Stomach (tissue), 4 donors: ENCODE data around the gene SPAG16.

Source experiments
- CTCF ChIP-seq, 7 experiments: fragments of 450-650 bp in 4 of 7; fragments of 200-600 bp in 3 of 7; sonication (generic) in 3 of 7; IDR thresholded peaks; one replicate each; pipeline ENCODE4 v1.5.1; 2016 to 2019; ENCODE audit warnings: antibody characterized with exemption in 7 of 7, control low read depth in 2 of 7, mild to moderate bottlenecking in 1 of 7
- EP300 ChIP-seq: sonication (generic); formaldehyde crosslinking; IDR thresholded peaks from one replicate; pipeline ENCODE4 v1.6.1; 2017; ENCODE audit warnings: antibody characterized with exemption
- POLR2A ChIP-seq, 4 donors: fragments of 450-650 bp; IDR thresholded peaks; one replicate each; pipeline ENCODE4 v1.6.1; 2016; ENCODE audit warnings: antibody characterized with exemption in 4 of 4, control low read depth in 2 of 4, mild to moderate bottlenecking in 1 of 4, moderate library complexity in 1 of 4
- POLR2AphosphoS5 ChIP-seq, 3 donors: sonication (generic); formaldehyde crosslinking; IDR thresholded peaks; one replicate each; pipeline ENCODE4 v1.6.1; 2016; ENCODE audit warnings: antibody characterized with exemption in 3 of 3

GRCh38 chr2:213411582-213412289 is 127.5 kb downstream of the SPAG16 start:
- no peak for TF ChIP-seq CTCF (IDR thresholded peaks at IDR 0.05)
- TF ChIP-seq POLR2AphosphoS5 (IDR thresholded peaks at IDR 0.05), result no peak
- no peak for TF ChIP-seq POLR2A (IDR thresholded peaks at IDR 0.05)
- no peak for TF ChIP-seq EP300
